ENCODE results near the gene BRCA1.
"Not testable (repeated sequence)": the region's sequence is repeated elsewhere in the genome, so short reads cannot be mapped to it uniquely, and the experiment has no call there.

Gene BRCA1

DNA sequence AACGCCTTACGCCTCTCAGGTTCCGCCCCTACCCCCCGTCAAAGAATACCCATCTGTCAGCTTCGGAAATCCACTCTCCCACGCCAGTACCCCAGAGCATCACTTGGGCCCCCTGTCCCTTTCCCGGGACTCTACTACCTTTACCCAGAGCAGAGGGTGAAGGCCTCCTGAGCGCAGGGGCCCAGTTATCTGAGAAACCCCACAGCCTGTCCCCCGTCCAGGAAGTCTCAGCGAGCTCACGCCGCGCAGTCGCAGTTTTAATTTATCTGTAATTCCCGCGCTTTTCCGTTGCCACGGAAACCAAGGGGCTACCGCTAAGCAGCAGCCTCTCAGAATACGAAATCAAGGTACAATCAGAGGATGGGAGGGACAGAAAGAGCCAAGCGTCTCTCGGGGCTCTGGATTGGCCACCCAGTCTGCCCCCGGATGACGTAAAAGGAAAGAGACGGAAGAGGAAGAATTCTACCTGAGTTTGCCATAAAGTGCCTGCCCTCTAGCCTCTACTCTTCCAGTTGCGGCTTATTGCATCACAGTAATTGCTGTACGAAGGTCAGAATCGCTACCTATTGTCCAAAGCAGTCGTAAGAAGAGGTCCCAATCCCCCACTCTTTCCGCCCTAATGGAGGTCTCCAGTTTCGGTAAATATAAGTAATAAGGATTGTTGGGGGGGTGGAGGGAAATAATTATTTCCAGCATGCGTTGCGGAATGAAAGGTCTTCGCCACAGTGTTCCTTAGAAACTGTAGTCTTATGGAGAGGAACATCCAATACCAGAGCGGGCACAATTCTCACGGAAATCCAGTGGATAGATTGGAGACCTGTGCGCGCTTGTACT is at the start of gene BRCA1:
Gene BRCA1, minus strand, starts transcription at position 232 of the 834 bp plus-strand sequence. CDS start 1,268 bp downstream, outside the sequence.
- FAIRE-seq = peak; percentile 97

DNA sequence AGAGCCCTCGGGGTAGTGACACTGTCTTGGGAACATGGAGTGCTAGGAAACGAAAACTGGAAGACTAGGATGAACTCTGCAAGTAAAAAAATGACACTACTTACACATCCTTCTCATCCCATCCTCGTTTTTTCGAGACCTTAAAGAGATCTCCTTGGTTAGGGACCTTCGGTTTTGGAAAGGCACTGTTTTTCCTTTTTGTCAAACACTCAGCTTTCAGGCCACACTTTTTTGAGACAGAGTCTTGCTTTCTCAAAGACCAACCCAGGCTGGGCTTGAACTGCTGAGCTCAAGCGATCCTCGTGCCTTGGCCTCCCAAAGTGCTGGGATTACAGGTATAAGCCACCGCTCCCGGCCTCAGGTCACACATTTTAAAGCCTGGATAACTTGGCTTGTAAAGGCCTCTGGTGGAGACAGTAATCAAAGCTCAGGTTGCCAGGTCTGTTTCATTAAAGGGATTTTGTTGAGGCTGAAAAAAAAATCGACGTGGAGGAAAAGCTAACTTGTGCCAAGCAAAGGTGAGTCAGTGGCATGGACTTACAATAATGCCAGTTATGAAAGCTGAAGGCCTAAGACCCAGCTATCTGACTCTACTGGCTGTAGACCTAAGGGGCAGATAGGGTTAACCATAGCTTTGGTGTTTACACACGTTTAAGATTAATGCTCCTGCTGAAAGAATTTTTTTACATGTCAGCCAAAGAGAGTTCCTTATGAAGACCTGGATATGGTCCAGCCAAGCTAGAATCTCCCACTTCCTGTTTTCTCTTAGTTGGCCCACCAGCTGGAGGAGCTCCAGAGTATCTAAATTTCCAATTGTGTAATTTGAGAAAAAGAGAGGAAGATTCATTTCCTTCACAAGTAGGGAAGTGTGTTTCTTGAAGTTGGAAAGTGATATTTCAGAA is 46.7 kb upstream of the BRCA1 start:
- no peak for FAIRE-seq

DNA sequence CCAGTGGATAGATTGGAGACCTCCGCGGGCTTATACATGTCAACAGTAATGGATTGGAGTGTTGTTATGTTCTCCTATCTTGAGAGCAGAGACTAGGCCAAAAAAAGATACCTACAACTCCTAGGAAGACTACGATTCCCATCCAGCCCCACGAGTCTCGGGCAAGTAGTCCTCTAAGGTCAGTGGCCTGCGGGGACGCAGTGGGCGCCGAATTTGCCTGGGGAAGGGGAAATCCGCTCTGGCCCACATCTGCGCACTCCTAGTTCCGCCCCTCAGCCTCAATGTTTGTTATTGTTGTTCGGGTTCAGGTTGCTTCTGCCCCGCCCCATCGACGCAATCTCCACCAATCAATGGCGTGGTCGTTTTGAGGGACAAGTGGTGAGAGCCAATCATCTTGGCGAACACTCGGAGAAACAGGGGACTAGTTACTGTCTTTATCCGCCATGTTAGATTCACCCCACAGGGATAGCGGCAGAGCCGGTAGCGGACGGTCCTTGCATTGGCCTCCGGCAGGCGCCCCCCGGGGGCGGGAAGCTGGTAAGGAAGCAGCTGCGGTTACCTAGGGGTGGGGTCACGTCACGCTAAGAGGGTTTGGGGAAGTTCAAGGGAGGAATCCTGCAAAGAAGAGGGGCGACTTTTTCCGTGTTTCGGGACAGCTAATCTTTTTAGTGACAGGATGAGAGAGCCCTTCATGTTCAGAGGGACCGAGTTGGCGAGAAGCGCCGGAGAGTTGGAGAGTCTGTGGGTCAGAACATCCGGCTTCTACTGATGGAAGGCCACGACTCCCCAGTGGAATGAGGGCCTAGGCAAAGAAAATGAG is 45.8 kb upstream of the BRCA1 start, which contains the start of gene NBR1:
Gene NBR1, plus strand, starts transcription at position 449 of the 820 bp plus-strand sequence. CDS start 4,586 bp downstream, outside the sequence.
- FAIRE-seq = peak; percentile 5

DNA sequence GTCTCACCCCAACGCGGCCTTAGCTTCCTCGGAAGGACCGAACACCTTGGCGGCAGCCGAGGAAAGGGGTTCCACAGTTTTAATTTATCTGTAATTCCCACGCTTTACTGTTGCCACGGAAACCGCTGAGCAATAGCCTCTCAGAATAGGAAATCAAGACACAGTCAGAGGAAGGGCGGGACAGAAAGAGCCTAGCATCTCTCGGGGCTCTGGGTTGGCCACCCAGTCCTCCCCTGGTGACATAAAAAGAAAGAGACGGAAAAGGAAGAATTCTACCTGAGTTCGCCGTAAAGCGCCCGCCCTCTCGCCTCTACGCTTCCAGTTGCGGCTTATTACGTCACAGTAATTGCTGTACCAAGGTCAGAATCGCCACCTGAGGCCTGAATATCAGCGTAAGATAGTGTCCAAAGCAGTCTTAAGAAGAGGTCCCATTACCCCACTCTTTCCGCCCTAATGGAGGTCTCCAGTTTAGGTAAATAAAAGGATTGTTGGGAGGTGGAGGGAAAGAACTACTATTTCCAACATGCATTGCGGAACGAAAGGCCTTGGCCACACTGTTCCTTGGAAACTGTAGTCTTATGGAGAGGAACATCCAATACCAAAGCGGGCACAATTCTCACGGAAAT is 45.1 kb upstream of the BRCA1 start:
- FAIRE-seq = peak; percentile 72

DNA sequence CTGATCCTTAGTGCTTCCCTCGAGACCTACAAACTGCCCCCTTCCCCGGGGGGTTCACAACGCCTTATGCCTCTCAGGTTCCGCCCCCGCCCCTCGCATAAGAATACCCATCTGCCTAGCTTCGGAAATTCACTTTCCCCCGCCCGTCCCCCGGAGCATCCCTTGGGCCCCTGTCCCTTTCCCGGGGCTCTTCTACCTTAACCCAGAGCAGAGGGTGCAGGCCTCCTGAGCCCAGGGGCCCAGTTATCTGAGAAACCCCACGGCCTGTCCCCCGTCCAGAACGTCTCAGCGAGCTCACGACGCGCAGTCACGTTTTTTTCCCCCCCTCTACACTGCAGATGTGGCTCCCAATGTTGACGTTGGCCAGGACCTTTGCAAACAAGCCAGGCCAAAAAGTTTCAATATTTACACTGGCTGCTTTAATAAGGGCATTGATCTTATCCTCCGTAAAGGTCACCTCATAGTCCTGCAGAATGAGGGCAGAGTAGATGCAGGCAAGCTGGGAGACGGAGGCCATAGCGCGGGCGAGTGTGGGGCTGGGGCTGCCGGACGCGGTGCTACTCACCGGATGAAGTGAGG is 44.5 kb upstream of the BRCA1 start:
- FAIRE-seq = no peak

DNA sequence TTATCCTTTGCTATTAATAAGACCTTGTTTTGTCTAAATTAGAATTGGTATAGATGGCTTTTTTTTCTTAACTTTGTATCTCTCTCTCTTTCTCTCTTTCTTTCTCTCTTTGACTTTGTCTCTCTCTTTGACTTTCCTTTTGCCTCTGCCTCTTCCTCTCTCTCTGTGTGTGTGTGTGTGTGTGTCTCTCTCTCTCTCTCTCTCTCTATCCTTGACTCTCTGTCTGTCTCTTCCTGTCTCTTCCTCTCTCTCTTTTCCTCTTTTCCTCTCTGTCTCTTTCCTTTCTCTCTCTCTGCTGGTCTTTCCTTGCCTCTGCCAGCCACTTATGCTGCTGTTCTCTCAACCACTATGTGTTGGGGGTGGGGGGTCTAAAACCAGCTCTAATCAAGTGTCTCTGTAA is 40.8 kb upstream of the BRCA1 start:
- FAIRE-seq = not testable (repeated sequence)

- FAIRE-seq = not testable (repeated sequence)
Observed at GRCh38 chr17:43159957-43160356, 34.8 kb upstream of the BRCA1 start.

GRCh38 chr17:43159232-43159631 is 34.1 kb upstream of the BRCA1 start:
- FAIRE-seq = not testable (repeated sequence)

- FAIRE-seq = no peak
Observed at GRCh38 chr17:43155666-43156065, 30.5 kb upstream of the BRCA1 start.

DNA sequence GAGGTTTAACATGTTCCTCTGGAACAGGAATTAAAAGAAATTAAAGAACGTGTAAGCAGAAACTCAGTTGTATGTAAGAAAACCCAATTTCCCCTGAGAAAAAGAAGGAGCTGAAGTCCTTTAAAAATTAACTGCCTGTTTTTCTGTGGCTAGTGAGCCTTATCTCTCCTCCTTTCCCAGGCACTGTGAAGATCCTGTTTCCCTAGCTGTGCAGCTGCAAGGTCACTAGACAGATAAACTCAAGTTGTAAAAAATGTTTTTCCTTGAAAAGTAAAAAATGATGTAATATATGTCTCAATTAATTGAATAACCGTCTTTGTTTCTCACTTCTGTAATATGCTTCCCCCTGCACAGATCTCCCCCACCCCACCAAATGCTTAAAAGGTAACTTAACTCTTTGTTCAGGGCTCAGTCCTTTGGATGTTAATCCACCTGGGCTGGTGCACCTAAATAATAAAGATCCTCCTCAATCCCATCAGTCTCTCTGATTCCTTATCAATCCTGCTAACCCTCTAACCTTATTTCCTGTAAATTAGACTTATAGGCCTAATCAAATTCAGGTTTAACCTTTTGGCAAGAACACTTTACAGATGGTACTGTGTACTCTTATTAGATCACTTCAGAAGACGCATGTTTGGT is 28.2 kb upstream of the BRCA1 start:
- FAIRE-seq = not testable (repeated sequence)

DNA sequence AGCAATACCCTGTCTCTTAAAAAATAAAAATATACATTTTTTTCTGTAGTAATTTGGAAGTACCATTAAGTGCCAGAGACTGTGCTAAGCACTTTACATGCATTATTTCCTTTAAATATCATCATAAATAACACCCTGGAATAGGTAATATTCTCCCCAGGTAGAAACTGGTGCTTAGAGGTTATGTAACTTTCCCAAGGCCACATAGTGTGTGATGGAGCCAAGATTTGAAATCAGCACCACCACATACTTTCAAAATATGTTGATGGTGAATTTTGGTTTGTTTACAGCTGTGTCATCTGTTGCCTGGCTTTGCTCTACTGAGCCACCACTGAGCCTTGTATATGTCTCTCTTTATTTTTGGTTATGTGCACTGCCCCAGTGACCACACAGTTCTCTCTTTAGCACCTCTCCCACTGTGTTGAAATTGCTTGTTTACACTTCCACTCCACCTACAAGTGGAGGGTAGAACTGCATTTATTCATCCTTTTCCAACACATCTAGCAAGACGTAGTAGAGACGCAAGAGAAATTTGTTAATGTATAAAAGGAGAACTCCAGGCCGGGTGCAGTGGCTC is 26.8 kb upstream of the BRCA1 start:
- FAIRE-seq = no peak

- FAIRE-seq = no peak
Observed at GRCh38 chr17:43146649-43147048, 21.5 kb upstream of the BRCA1 start.

- no peak for FAIRE-seq
Observed at GRCh38 chr17:43143201-43143600, 18.0 kb upstream of the BRCA1 start.

DNA sequence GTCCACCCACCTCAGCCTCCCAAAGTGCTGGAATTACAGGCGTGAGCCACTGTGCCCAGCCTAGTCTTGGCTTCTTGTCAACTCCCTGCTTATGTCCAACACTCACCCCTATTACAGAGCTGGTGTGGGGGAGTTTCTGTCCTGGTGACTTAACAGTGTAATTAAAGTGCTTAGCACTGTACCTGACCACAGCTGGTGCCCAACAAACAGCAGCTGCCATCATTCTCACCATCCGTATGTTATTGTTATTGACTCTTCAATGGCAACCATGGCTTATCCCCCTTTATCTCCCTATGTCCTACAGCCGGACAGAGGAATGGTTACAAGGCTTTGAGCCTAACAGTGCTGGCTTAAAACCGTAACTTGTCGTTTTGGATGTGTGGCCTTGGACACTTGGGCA is 17.0 kb upstream of the BRCA1 start:
- no peak for FAIRE-seq

- FAIRE-seq = no peak
Observed at GRCh38 chr17:43140396-43141332, 15.5 kb upstream of the BRCA1 start.

- FAIRE-seq = not testable (repeated sequence)
Observed at GRCh38 chr17:43138531-43138930, 13.4 kb upstream of the BRCA1 start.

- FAIRE-seq = not testable (repeated sequence)
Observed at GRCh38 chr17:43136574-43136973, 11.4 kb upstream of the BRCA1 start.

GRCh38 chr17:43135454-43135819 is 10.3 kb upstream of the BRCA1 start:
- no peak for FAIRE-seq

DNA sequence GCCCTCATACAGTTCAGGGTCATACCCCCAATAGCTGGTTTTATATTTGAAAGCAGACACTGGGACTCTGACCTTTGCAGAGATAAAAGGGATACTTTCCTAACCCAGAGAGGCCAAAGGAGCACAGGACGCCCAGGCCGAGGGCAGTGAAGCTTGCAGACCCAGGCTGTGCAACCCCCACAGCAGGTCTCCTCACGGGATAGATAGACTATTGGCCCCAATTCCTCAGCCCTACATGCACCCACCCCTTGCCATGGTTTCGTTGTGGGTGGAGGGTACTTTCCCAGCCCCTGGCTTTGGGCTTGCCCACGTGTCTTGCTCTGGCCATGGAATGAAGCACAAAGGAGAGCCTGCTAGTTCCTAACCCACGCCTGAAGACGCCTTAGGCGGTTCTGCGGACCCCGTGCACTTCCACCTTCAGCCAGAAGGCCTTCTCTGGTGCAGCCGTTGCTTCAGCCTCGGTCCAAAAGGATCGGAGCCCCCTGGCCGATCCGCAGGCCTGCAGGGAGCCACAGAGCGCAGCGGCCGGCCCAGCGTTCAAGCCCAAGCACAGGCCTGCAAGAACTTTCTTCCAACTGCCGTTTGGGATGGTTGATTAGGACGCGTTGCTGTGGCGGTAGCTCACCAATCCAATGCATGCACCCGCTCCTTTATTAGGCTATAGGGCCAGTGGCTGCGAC is 9.8 kb upstream of the BRCA1 start:
- FAIRE-seq = no peak
